ENCODE results near the gene DMRTC1B.
"Not testable (repeated sequence)": the region's sequence is repeated elsewhere in the genome, so short reads cannot be mapped to it uniquely, and the experiment has no call there.

Gene DMRTC1B

DNA sequence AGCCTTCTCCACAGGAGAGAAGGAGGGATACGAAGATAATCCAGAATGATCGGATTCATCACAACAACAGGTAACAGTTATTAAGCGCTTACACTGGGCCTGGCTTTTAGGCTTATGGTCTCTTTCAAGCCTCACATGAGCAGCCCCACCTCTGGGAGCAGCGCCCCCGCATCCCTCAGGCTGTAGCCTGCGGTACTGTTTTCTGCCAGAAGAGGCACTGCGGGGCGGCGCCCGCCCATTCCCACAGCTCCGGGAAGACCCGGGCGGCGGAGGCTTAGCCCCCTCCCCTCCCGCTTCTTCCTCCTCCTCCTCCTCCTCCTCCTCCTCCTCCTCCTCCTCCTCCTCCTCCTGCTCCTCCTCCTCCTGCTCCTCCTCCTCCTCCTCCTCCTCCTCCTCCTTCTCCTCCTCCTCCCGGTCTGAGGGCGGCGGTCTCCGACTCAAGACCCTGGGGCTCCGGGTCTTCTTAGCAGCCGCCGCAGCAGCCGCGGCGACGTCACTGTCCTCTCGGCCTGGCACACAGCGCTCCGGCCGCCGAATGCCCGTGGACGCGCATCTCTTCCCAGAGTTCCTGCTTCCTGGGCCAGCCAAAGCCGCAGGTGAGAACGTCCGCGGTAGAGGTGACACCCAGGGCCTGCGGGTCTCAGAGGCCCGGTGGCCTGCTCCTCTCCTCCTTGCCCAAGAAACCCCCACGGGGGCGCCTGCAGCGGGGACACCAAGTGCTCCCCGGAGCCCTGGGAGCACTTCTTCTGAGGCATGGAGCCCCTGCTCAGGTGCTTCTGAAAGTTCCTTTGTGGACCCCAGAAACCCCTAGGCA lies at the start of gene DMRTC1B:
TSS of gene DMRTC1B (plus strand) at position 238 of the 814 bp plus-strand sequence. CDS start 68,246 bp downstream, outside the sequence.
- DNase-seq (ENCODE audit: low read depth); H3K4me3 ChIP-seq (replicated peaks; ENCODE audit: low read depth, low read length): not testable (repeated sequence)

GRCh38 chrX:72727846-72728245 lies 48.8 kb upstream of the DMRTC1B start:
- no peak for DNase-seq (ENCODE audit: low read depth)
- H3K4me3 ChIP-seq (replicated peaks; ENCODE audit: low read depth, low read length), result no peak overlapping the region
- TF ChIP-seq, protein P1, sequence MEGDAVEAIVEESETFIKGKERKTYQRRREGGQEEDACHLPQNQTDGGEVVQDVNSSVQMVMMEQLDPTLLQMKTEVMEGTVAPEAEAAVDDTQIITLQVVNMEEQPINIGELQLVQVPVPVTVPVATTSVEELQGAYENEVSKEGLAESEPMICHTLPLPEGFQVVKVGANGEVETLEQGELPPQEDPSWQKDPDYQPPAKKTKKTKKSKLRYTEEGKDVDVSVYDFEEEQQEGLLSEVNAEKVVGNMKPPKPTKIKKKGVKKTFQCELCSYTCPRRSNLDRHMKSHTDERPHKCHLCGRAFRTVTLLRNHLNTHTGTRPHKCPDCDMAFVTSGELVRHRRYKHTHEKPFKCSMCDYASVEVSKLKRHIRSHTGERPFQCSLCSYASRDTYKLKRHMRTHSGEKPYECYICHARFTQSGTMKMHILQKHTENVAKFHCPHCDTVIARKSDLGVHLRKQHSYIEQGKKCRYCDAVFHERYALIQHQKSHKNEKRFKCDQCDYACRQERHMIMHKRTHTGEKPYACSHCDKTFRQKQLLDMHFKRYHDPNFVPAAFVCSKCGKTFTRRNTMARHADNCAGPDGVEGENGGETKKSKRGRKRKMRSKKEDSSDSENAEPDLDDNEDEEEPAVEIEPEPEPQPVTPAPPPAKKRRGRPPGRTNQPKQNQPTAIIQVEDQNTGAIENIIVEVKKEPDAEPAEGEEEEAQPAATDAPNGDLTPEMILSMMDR (IDR thresholded peaks at IDR 0.05; ENCODE audit: low read length, missing control alignments), result no peak

GRCh38 chrX:72733636-72734035 lies 43.1 kb upstream of the DMRTC1B start:
- not testable (repeated sequence) for H3K4me3 ChIP-seq (replicated peaks; ENCODE audit: low read depth, low read length); DNase-seq (ENCODE audit: low read depth)

GRCh38 chrX:72735561-72735960 lies 41.1 kb upstream of the DMRTC1B start:
- TF ChIP-seq, protein P1 (IDR thresholded peaks at IDR 0.05; ENCODE audit: low read length, missing control alignments), result no peak
- H3K4me3 ChIP-seq (replicated peaks; ENCODE audit: low read depth, low read length), result no peak overlapping the region
- DNase-seq (ENCODE audit: low read depth), result no peak

DNA sequence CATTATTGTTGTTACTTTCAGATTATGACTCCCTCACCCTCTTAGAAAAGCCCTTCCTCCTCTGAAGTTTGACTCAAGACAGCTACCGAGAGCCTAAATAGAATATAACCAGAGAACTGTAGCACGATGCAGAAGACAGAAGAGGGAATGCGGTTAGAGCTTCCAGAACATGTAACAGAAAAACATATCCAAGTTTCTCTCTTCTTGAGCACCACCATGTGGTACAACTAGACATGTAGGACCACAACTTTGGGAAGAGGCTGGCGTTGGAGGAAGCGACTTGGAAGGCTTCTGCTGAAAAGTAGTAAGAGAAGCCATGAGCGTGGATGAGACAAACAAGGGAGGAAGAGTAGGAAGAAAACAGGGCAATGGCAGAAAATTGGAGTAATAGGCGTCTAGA lies 31.1 kb upstream of the DMRTC1B start:
- not testable (repeated sequence) for H3K4me3 ChIP-seq (replicated peaks; ENCODE audit: low read depth, low read length); DNase-seq (ENCODE audit: low read depth)

- not testable (repeated sequence) for H3K4me3 ChIP-seq (replicated peaks; ENCODE audit: low read depth, low read length)
Measured at GRCh38 chrX:72748545-72748944, 28.1 kb upstream of the DMRTC1B start.

DNA sequence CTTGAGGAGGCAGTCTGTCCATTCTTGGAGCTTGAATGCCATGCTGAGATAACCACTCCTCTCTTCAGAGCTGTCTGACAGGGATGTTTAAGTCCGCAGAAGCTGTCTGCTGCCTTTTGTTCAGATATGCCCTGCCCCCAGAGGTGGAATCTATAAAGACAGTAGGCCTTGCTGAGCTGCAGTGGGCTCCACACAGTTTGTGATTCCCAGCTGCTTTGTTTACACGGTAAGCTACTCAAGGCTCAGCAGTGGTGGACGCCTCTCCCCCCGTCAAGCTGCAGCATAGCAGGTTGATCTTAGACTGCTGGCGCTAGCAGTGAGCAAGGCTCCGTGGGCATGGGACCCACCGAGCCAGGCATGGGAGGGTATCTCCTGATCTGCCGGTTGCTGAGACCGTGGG lies 16.2 kb upstream of the DMRTC1B start:
- not testable (repeated sequence) for DNase-seq (ENCODE audit: low read depth); H3K4me3 ChIP-seq (replicated peaks; ENCODE audit: low read depth, low read length)

More at GRCh38 chrX:72748545-72748944, 28.1 kb upstream of the DMRTC1B start:
- not testable (repeated sequence) for DNase-seq (ENCODE audit: low read depth)

- DNase-seq (ENCODE audit: low read depth); H3K4me3 ChIP-seq (replicated peaks; ENCODE audit: low read depth, low read length): not testable (repeated sequence)
Measured at GRCh38 chrX:72777467-72777790, 739 bp downstream of the DMRTC1B start.

DNA sequence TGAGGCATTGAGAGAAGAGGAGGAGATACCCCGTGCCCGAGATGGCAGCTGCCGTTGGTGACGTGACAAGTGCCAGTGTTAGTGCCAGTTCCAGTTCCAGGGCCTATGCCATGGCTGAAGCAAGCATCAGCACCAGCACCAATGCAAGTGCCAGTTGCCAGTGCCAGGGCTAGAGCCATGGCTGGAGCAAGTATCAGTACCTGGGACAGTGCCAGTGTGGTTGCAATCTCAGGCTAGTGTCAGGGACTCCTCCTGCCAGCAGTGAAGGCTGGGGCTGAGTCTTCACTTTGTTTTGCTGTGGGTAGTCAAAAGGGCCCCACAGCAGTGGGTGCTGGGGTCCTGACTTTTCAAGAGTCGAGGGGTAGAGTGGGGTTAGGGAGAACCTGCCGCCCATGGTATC lies 1.5 kb downstream of the DMRTC1B start:
- DNase-seq (ENCODE audit: low read depth); H3K4me3 ChIP-seq (replicated peaks; ENCODE audit: low read depth, low read length): not testable (repeated sequence)

GRCh38 chrX:72782560-72782959 lies 5.9 kb downstream of the DMRTC1B start, which contains the start of gene FAM236B:
FAM236B (minus strand) TSS chrX:72782660; CDS start chrX:72782560, 100 bp downstream.
- not testable (repeated sequence) for DNase-seq (ENCODE audit: low read depth); H3K4me3 ChIP-seq (replicated peaks; ENCODE audit: low read depth, low read length)

GRCh38 chrX:72783365-72783936 lies 6.8 kb downstream of the DMRTC1B start:
- not testable (repeated sequence) for H3K4me3 ChIP-seq (replicated peaks; ENCODE audit: low read depth, low read length); DNase-seq (ENCODE audit: low read depth)

- DNase-seq (ENCODE audit: low read depth); H3K4me3 ChIP-seq (replicated peaks; ENCODE audit: low read depth, low read length): not testable (repeated sequence)
Measured at GRCh38 chrX:72783964-72784363, 7.3 kb downstream of the DMRTC1B start.

- not testable (repeated sequence) for DNase-seq (ENCODE audit: low read depth); H3K4me3 ChIP-seq (replicated peaks; ENCODE audit: low read depth, low read length)
Measured at GRCh38 chrX:72788142-72788541, 11.5 kb downstream of the DMRTC1B start.

DNA sequence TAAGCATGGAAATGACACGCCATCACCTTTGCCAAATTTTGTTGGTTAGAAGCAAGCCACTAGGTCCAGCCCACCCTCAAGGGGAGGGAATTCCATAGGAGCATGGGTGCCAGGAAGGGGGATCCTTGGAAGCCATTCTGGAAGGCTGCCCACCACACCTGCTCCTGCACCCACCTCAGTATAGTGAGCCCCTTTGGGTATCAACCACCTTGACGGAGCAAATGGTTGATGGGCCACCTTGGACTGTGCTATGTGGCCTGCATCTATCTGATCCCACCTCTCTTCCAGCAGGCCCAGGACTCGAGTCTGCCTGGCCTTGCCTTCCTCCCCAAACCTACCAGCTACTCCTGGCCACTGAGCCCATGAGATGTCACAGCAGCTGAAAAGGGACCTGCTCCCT lies 13.7 kb downstream of the DMRTC1B start:
- H3K4me3 ChIP-seq (replicated peaks; ENCODE audit: low read depth, low read length); DNase-seq (ENCODE audit: low read depth): not testable (repeated sequence)

DNA sequence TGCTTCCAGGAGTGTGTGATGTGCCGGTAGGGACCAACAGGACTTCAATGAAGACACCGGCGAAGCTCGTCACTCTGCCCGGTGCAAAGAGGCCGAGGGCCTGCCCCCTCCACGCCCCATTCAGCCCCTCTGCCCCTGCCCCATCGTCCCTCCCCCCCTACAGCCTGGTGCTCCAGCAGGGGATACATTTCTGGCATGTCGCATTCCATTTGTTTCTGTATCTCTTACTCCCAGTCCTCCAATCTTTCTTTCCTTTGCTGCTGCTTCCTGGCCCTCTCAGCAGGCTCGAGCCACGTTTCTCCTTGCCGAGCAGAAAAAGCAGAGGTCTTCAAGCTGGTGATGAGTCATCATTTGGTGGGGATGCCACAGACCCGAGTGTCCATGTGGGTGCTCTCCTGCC lies 31.4 kb downstream of the DMRTC1B start, which contains the start of gene FAM236D:
TSS of gene FAM236D (minus strand) at position 101 of the 400 bp plus-strand sequence. CDS start at position 1, 100 bp downstream.
- not testable (repeated sequence) for DNase-seq (ENCODE audit: low read depth); H3K4me3 ChIP-seq (replicated peaks; ENCODE audit: low read depth, low read length)

DNA sequence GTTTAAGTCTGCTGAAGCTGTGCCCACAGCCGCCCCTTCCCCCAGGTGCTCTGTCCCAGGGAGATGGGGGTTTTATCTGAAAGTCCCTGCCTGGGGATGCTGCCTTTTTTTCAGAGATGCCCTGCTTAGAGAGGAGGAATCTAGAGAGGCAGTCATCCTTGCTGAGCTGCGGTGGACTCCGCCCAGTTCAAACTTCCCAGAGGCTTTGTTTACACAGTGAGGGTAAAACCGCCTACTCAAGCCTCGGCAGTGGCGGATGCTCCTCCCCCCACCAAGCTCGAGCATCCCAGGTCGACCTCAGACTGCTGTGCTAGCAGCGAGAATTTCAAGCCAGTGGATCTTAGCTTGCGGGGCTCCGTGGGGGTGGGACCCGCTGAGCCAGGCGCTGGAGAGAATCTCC lies 54.0 kb downstream of the DMRTC1B start:
- not testable (repeated sequence) for DNase-seq (ENCODE audit: low read depth); H3K4me3 ChIP-seq (replicated peaks; ENCODE audit: low read depth, low read length)

- H3K4me3 ChIP-seq (replicated peaks; ENCODE audit: low read depth, low read length); DNase-seq (ENCODE audit: low read depth): not testable (repeated sequence)
Measured at GRCh38 chrX:72837532-72837931, 60.8 kb downstream of the DMRTC1B start.
